SKM-1 treated with dmso at 0.1 percent for 144 hours (cell line): ENCODE measurements around the gene MYL11.
"Not testable (repeated sequence)": the region's sequence is repeated elsewhere in the genome, so short reads cannot be mapped to it uniquely, and the experiment has no call there.

Source experiments
- DNase-seq: peaks from one replicate; lab custom pipeline; 2025; ENCODE audit not compliant: unreplicated experiment; lab: John Stamatoyannopoulos, UW

Gene MYL11

GRCh38 chr16:30395155-30395991 is 20.8 kb downstream of the MYL11 start, which contains the start of gene ZNF48:
TSS of gene ZNF48 (plus strand) at chr16:30395420. CDS start at chr16:30395795, 375 bp downstream.
- peak; percentile 62 for DNase-seq

DNA sequence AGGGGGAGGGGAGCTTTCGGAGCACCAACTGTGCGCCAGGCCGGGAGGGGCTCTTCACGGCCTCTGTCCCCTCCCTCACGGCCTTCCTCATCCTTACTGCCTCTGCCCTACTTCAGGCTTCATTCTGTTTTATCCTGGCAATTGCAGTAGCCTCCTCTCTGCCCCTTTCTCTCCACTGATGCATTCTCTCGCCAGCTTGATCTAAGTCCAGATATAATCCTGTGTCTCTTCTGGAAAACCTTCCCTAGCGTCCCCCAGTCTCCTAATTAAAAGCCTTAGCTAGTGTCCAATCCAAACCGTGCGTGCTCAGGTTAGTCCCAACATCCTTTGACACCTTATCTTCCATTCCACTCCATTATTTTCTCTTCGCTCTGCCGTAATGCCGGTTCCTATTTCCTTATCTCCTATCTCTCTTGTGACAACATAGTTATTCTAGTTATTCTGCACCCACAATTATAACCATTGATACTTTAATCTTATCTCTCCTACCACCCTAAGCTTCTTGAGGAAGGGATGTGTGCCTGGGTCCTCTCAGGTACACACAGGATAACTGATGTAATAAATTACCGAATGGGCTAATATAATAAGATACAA is 21.5 kb downstream of the MYL11 start:
- peak; percentile 35 for DNase-seq

- not testable (repeated sequence) for DNase-seq
These were observed 22.0 kb downstream of the MYL11 start for GRCh38 chr16:30396627-30397026.

GRCh38 chr16:30397056-30397455 is 22.5 kb downstream of the MYL11 start:
- DNase-seq: no peak

DNA sequence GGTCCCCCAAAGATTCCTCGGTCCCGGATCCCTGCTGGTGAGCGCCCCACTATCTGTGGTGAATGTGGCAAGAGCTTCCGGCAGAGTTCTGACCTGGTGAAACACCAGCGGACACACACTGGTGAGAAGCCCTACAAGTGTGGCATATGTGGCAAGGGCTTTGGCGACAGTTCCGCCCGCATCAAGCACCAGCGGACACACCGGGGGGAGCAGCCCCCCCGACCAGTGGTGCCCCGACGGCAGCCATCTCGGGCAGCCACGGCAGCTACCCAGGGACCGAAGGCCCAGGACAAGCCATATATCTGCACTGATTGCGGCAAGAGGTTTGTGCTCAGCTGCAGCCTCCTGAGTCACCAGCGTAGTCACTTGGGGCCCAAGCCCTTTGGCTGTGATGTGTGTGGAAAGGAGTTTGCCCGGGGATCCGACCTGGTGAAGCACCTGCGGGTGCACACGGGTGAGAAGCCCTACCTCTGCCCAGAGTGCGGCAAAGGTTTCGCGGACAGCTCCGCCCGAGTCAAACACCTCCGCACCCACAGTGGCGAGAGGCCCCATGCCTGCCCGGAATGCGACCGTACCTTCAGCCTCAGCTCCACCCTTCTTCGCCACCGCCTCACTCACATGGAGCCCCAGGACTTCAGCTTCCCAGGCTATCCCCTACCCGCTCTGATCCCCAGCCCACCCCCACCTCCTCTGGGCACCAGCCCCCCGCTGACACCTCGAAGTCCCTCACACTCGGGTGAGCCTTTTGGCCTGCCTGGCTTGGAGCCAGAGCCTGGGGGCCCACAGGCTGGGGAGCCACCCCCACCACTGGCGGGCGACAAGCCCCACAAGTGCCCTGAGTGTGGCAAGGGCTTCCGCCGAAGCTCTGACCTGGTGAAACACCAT is 23.4 kb downstream of the MYL11 start:
- no peak for DNase-seq

GRCh38 chr16:30398661-30399434 is 24.2 kb downstream of the MYL11 start:
- no peak for DNase-seq

DNA sequence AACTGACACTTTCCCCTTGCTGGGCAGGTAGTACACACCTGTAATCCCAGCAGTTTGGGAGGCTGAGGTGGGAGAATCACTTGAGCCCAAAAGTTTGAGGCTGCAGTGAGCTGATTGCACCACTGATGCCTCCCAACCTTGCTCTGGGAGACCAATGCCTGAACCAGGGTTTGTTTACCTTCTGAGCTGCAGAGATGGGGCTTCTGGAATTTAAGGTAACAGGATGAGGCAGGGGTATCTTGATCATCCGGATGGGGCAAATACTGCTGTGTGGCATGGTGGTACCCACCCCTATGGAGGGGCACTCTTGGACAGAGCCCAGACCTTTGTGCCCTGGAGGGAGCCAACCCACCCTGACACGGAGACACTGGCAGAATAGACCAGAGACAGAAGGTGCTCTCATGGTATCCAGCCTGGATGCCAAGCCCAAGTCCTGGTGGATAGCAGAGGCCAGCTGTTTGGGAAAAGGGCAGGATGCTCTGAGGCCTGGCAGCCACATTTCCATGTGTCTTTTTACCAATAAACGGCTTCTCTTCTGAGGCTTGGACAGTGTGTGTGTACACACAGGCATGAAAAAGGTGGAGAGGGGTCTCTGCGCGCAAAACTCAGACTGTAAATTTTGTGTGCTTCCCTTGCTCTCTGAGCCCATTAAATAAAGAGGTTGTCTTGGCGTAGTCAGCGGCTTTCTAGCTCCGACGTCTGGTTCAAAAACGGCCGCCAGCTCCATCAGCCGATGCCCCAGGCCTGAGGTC is 25.0 kb downstream of the MYL11 start:
- DNase-seq: no peak

DNA sequence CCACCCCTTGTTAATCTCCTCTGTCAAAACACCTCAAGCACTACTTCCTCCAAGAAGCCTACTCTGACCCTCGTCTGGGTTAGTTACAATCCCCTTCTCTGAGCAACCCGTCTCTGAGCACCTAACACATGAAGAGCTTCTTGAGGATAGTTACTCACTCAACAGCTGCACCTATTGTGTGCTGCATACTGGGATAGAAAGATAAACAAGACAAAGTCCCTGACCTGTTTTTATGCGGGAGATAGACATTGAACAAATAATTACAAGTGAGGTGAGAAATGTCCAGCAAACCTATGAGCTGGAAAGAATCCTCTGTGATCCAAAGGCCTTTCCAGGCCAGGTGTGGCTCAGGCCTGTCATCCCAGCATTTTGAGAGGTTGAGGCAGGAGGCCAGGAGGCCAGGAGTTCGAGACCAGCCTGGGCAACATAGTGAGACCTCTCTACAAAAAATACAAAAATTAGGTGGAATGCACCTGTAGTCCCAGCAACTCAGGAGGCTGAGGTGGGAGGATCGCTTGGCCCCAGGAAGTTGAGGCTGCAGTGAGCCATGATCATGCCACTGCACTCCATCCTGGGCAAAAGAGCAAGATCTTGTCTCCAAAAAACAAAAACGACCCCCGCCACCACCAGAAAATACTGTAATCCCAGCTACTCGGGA is 27.3 kb downstream of the MYL11 start:
- DNase-seq: no peak

GRCh38 chr16:30406795-30407101 is 32.1 kb downstream of the MYL11 start:
- DNase-seq: no peak

- DNase-seq: peak; percentile 79
These were observed 32.7 kb downstream of the MYL11 start, which contains the start of gene ZNF771 for GRCh38 chr16:30407102-30407803. TSS of gene ZNF771 (plus strand) at chr16:30407606. CDS start at chr16:30408054, 448 bp downstream.

- DNase-seq: no peak
These were observed 33.4 kb downstream of the MYL11 start for GRCh38 chr16:30407804-30408534.

DNA sequence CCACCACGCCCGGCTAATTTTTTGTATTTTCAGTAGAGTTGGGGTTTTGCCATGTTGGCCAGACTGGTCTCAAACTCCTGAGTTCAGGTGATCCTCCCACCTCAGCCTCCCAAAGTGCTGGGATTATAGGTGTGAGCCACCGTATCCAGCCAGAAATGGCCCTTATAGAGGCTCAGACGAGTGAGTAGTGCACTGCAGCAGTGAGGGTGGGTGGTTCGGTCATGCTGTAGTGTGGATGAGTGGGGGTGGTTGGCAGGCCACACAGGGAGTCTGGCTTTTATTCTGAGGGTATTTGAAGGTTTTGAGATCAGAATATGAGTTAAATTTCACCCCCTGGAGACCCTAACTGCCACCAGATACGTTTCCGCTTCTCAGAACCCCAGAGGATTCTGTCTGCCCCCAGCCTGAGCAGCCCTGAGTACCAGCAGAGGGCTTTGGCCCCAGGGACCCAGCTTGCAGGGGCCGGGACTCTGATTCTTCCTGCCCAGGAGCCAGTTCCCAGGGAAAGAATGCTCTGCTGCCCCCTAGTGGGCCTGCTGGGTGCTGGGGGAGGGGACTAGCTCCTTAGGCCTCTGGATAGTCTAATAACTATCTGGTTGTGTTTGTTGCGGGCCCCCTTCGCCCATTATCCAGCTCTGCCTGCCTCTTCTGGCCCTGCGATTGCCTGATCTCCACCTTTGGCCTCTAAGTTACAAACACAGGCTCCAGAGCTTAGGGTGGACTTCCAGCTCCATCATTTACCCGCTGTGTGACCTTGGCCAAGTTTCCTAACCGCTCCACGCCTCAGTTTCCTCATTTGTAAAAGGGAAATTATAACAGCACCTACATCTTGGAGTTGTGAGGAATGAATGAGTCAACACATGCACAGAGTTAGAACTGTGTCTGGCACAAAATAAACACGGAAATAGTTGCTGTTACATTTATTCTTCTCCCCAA is 34.8 kb downstream of the MYL11 start:
- DNase-seq: peak; percentile 83

DNA sequence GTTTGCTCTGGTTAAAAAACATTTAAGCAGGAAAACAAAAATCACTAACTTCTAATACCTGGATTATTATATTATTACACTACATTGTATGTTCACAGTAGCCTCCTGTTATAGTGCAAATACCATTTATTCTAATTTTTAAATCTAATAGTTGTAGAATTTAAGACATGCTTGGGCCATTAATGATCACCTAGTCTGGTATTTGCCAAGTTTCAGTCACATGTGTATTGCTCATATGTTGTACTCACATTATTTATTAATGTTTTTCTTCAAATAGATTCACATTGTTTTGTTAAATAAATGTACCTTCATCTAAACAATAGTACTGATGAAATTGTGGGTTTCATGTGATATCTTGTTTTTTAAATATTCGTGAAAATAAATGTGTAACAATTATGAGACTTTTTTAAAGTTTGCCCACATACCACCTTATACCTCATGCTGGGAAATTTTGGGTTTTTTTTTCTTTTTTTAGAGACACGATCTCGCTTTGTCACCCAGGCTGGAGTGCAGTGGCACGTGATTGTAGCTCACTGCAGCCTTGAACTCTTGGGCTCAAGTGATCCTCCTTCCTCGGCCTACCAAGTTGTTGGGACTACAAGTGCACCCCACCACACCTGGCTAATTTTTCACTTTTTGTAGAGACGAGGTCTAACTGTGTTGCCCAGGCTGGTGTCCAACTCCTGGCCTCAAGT is 38.7 kb downstream of the MYL11 start:
- DNase-seq: no peak

- DNase-seq: no peak
These were observed 39.6 kb downstream of the MYL11 start for GRCh38 chr16:30414159-30414558.

DNA sequence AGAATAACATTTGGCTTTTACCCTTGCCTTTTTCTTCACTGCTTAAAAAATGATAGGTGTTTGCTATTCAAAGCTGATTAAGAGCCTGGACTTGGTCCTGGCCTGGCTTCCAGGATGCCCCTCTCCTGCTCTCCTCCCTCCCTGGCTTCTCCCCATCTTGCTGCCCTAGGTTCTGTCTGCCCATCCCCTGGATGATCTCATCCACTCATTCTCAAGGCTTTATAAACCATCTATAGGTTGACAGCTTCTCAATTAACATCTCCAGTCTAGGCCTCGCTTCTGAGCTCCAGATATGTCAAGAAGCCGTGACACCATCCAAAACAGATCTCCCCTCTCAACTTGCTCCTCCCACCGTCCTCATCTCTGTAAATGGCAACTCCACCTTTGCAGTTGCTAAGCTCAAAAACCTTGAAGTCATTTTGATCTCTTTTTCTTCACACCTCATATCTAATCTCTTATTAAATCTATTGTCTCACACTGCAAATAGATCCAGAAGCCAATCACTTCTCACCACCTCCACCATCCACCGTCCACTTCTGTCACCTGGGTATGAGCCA is 41.5 kb downstream of the MYL11 start:
- DNase-seq: no peak
